SK-N-SH (cell line): ENCODE results near the gene ASTL.

Experiments
- EP300 ChIP-seq, 2 experiments: IDR thresholded peaks; 2 replicates each; pipeline versions ENCODE4 v1.4.0 to v1.6.1; 2012; ENCODE audit warnings: borderline replicate concordance in 1 of 2, low read depth in 1 of 2, low read length in 1 of 2
- EZH2phosphoT487 ChIP-seq: fragments of 200-600 bp; sonication (generic); IDR thresholded peaks from 2 replicates; pipeline ENCODE4 v1.6.1; 2017; ENCODE audit warnings: low read depth, mixed run types, mild to moderate bottlenecking, antibody characterized with exemption, moderate library complexity, borderline replicate concordance
- MEF2A ChIP-seq: IDR thresholded peaks from 2 replicates; pipeline ENCODE4 v1.4.0; 2012; ENCODE audit warnings: low read depth, borderline replicate concordance
- POLR2AphosphoS5 ChIP-seq: IDR thresholded peaks from 2 replicates; pipeline ENCODE4 v1.6.1; 2012; ENCODE audit warnings: low read depth, low read length
- RAD21 ChIP-seq: IDR thresholded peaks from 2 replicates; pipeline ENCODE4 v1.6.1; 2012; ENCODE audit warnings: mild to moderate bottlenecking, low read length
- RCOR1 ChIP-seq: fragments of 150-350 bp; IDR thresholded peaks from 2 replicates; pipeline ENCODE4 v1.6.1; 2017; ENCODE audit warnings: antibody characterized with exemption, low read length
- TAF1 ChIP-seq: IDR thresholded peaks from 2 replicates; pipeline ENCODE4 v1.6.1; 2012; ENCODE audit warnings: low read depth, mild to moderate bottlenecking, low read length, moderate library complexity, borderline replicate concordance
- TEAD4 ChIP-seq: IDR thresholded peaks from 2 replicates; pipeline ENCODE4 v1.4.0; 2012; ENCODE audit warnings: mild to moderate bottlenecking, borderline replicate concordance; ENCODE audit not compliant: insufficient read depth
- YY1 ChIP-seq: IDR thresholded peaks from 2 replicates; pipeline ENCODE4 v1.4.0; 2012; ENCODE audit warnings: low read depth, mild to moderate bottlenecking
- TF ChIP-seq, protein P1 (sequence below): fragments of 200-600 bp; sonication (generic); IDR thresholded peaks from 2 replicates; pipeline ENCODE4 v1.6.1; 2017; ENCODE audit warnings: antibody characterized with exemption, mild to moderate bottlenecking, moderate library complexity
- TF ChIP-seq, protein P2 (sequence below): IDR thresholded peaks from 2 replicates; pipeline ENCODE4 v1.4.0; 2012; ENCODE audit warnings: low read depth
- TF ChIP-seq, protein P3 (sequence below): IDR thresholded peaks from 2 replicates; pipeline ENCODE4 v1.4.0; 2012; ENCODE audit warnings: low read depth, borderline replicate concordance

DNA sequence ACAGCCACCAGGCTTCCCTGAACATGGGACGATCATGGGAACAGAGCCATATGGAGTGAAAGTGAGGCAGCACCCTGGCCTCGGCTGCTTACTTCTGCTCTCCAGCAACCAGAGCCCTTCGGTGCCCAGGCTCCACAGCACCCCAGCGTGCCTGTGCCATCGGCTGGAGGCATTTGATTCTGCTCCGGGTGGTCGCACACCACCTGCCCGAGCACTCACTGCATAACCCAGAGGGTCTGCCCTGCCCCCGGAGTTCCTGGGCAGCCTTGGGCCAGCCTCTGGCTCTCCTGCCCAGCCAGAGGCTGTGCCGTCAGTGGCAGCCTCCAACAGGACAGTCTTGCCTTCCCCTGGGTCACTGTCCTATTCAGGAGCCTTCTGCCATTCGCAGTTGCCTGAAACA, 3.9 kb downstream of the ASTL start:
- TF ChIP-seq, protein P1, sequence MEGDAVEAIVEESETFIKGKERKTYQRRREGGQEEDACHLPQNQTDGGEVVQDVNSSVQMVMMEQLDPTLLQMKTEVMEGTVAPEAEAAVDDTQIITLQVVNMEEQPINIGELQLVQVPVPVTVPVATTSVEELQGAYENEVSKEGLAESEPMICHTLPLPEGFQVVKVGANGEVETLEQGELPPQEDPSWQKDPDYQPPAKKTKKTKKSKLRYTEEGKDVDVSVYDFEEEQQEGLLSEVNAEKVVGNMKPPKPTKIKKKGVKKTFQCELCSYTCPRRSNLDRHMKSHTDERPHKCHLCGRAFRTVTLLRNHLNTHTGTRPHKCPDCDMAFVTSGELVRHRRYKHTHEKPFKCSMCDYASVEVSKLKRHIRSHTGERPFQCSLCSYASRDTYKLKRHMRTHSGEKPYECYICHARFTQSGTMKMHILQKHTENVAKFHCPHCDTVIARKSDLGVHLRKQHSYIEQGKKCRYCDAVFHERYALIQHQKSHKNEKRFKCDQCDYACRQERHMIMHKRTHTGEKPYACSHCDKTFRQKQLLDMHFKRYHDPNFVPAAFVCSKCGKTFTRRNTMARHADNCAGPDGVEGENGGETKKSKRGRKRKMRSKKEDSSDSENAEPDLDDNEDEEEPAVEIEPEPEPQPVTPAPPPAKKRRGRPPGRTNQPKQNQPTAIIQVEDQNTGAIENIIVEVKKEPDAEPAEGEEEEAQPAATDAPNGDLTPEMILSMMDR, result no peak
- TF ChIP-seq MEF2A (no peak), EZH2phosphoT487 (no peak), TAF1 (no peak), POLR2AphosphoS5 (no peak), YY1 (no peak), EP300 (IDR thresholded peaks at IDR 0.05; ENCODE audit: borderline replicate concordance in 1 of 2, low read depth in 1 of 2, low read length in 1 of 2) (no peak), RCOR1 (no peak), TEAD4 (no peak), RAD21 (no peak)
- TF ChIP-seq, protein P2, sequence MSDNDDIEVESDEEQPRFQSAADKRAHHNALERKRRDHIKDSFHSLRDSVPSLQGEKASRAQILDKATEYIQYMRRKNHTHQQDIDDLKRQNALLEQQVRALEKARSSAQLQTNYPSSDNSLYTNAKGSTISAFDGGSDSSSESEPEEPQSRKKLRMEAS, result no peak
- TF ChIP-seq, protein P3, sequence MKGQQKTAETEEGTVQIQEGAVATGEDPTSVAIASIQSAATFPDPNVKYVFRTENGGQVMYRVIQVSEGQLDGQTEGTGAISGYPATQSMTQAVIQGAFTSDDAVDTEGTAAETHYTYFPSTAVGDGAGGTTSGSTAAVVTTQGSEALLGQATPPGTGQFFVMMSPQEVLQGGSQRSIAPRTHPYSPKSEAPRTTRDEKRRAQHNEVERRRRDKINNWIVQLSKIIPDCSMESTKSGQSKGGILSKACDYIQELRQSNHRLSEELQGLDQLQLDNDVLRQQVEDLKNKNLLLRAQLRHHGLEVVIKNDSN, result no peak
